B cell (primary cell): ENCODE results near the gene CNOT6.

Experiments
- CTCF ChIP-seq: fragments of 200-600 bp; IDR thresholded peaks from one replicate; pipeline ENCODE4 v1.8.0; 2022; ENCODE audit warnings: antibody characterized with exemption, mild to moderate bottlenecking
- EZH2 ChIP-seq: IDR thresholded peaks from 2 replicates; pipeline ENCODE4 v1.6.1; 2012; ENCODE audit warnings: borderline replicate concordance, low read depth, mild to moderate bottlenecking, moderate library complexity, low read length; ENCODE audit not compliant: insufficient read depth, poor library complexity, severe bottlenecking

- TF ChIP-seq CTCF (no peak), EZH2 (no peak)
Observed at GRCh38 chr5:180495991-180496741, 2.0 kb downstream of the CNOT6 start.
